Measurements from ENCODE around the gene PARL.
A peak's percentile ranks its signal among the peaks of the same experiment; 100 is the strongest.
"Not testable (repeated sequence)": the region's sequence is repeated elsewhere in the genome, so short reads cannot be mapped to it uniquely, and the experiment has no call there.

The PARL gene

DNA sequence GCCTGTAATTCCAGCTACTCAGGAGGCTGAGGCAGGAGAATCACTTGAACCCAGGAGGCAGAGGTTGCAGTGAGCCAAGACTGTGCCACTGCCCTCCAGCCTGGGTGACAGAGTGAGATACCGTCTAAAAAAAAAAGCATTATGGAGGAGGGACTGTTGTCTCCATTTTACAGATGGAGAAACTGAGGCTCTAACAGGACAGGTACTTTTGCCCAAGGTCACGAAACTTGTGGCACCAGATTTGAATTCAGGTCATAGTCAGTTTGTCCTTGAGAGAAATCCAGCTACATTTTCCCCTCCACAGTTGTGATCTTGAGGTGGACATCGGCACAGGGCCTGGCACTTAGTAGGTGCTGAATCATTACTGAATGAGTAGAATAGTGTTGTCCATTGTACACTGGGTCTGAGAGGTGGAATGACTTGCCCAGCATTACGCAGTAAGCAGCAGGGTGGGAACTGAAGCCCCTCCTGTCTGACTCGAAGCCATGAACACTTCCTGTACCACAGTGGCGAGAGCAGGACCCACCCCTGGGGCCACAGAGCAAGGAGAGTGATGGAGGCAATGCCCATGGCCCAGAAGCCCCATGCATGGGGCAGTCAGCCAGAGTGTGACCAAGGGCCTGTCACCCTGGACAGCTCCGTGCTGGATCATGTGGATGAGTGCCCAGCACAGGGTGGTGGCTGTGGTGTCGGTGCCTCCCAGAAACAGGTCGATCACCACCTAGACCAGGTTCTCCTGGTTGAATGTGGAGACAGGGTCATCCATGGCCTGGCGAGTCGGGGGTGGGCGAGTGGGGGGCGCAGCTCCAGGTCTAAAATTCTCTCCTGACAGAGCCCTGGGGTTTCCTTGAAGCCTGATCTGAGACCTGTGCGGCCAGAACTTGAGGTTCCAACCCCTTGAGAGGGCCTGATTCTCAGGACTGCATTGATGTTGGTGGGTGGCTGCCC, 20.4 kb upstream of the PARL start:
- DNase-seq (ENCODE audit: low read depth in 2 of 2), result no peak

- no peak for DNase-seq (ENCODE audit: low read depth in 2 of 2)
Measured at GRCh38 chr3:183898028-183898431, 13.3 kb upstream of the PARL start.

GRCh38 chr3:183897606-183898005, 12.9 kb upstream of the PARL start:
- DNase-seq (ENCODE audit: low read depth in 2 of 2), result no peak

- DNase-seq (ENCODE audit: low read depth in 2 of 2), result no peak
Measured at GRCh38 chr3:183896610-183897009, 11.9 kb upstream of the PARL start.

- DNase-seq (ENCODE audit: low read depth in 2 of 2), result no peak
Measured at GRCh38 chr3:183896184-183896583, 11.5 kb upstream of the PARL start.

GRCh38 chr3:183895774-183896173, 11.1 kb upstream of the PARL start:
- no peak for DNase-seq (ENCODE audit: low read depth in 2 of 2)

- DNase-seq (ENCODE audit: low read depth in 2 of 2), result peak; percentile 18 to 27
Measured at GRCh38 chr3:183895296-183895695, 10.6 kb upstream of the PARL start.

DNA sequence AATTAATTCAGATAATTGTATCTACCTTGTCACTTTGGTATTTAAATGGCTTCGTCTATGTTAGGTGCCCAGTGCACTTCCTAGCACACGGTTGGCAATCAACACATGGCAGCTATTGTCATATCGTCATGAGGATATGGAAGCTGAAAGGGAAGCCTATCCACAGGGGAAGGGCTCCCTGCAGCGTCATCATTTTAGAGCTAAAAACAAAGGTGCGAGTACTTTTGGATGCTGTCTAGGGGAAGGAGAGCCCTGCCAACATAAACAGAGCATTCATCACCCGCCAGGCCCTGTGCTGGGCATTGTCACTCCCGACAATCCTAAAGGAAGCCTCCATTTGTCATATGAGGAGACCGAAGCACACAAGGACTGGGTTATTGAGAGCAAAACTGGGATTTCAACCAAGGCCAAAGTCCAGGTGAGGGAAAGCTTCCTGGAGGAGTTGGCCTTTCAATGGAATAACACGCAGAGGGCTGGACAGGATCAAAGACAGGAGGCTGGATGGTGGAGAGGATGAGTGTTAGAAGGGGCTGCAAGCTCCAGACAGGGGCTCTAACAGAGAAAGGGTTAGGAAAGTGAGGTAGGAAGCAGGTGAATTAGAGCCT, 8.0 kb upstream of the PARL start:
- DNase-seq (ENCODE audit: low read depth in 2 of 2), result no peak

DNA sequence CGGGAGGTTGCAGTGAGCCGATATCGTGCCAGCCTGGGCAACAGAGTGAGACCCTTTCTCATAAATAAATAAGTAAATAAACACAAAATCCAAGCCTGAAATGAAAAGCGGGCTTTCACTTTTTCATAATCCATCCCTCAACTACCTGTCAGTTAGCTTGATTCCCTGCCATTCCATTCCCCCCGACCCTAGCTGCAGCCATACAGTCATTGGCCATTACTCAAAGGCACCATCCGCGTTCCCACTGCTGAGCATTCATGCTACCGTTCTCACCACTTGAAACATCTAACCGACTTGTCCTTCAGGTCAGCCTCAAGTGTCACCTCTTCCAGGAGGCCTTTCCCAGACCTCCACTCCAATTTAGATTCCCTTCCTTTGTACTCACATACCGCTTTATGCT, 1.1 kb upstream of the PARL start:
- no peak for DNase-seq (ENCODE audit: low read depth in 2 of 2)

- no peak for DNase-seq (ENCODE audit: low read depth in 2 of 2)
Measured at GRCh38 chr3:183884097-183884426, 618 bp downstream of the PARL start.

DNA sequence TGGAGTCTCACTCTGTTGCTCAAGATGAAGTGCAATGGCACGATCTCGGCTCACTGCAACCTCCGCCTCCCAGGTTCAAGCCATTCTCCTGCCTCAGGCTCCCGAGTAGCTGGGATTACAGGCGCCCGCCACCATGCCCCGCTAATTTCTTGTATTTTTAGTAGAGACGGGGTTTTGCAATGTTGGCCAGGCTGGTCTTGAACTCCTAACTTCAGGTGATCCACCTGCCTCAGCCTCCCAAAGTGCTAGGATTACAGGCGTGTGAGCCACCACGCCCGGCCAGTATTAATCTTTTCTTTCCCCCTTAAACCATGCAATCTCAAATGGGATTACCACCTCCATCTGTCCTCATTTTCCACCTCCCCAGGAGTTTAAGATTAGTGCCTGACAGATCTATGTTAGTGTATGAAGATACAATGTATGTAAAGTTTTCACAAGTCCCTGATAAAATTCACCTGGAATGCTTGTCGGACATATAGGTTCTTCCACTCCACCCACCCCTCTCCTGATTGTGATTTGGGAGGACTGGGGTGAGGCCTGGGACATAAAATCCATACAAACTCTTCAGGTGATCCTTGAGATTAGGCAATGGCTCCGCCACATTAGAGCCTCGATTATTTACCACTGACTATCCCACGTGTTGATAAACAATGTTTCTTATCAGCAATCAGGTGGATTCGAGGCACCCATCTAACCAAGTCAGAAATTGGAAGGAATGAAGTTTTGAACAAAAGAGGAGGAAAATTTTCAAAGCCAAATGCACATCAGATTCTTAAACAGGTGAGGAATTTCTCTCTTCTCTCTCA, 1.2 kb downstream of the PARL start:
- DNase-seq (ENCODE audit: low read depth in 2 of 2), result no peak

DNA sequence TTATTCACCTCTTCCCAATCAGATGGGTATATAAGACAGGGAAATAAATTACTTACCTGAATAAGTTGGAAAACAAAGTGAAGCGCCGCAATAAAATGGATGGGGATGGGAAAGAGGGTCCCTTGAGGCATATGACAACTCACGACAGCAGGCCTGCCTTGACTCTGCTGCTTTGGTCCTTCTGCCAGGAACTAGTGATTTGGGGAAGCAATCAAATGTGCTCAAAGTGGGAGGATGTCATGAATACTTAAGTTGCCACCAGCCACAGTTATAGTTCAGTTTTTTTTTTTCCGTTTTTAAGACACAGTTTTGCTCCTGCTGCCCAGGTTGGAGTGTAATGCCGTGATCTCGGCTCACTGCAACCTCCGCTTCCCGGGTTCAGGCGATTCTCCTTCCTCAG, 4.6 kb downstream of the PARL start:
- DNase-seq (ENCODE audit: low read depth in 2 of 2), result no peak

GRCh38 chr3:183879243-183879642, 5.4 kb downstream of the PARL start:
- no peak for DNase-seq (ENCODE audit: low read depth in 2 of 2)

DNA sequence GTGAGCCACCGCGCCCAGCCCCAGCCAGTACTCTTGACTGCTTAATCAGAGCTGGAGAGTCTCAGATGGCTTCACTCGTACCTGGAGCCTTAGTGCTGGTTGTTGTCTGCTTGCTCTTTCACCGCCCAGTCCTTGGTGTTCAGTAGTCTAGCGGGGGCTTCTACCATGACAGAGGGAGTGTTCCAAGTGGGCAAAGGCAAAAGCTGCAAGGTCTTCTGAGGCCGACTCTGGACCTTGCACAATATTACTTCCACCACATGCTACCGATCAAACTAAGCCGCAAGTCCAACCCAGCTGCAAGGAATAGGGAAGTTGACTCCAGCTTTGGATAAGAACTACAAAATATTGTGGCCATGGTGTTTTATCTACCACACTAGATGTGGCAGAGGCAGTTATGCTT, 6.6 kb downstream of the PARL start:
- DNase-seq (ENCODE audit: low read depth in 2 of 2), result no peak

DNA sequence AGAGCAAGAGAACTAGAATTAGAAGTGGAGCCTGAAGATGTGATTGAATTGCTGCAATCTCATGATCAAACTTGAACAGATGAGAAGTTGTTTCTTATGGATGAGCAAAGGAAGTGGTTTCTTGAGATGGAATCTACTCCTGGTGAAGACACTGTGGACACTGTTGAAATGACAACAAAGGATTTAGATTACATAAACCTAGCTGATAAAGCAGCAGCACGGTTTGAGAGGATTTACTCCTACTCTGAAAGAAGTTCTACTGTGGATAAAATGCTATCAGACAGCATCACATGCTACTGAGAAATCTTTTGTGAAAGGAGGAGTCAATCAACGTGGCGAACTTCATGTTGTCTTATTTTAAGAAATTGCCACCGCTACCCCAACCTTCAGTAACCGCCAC, 7.5 kb downstream of the PARL start:
- DNase-seq (ENCODE audit: low read depth in 2 of 2), result not testable (repeated sequence)

GRCh38 chr3:183875411-183875810, 9.3 kb downstream of the PARL start:
- no peak for DNase-seq (ENCODE audit: low read depth in 2 of 2)

- DNase-seq (ENCODE audit: low read depth in 2 of 2), result no peak
Measured at GRCh38 chr3:183873914-183874313, 10.8 kb downstream of the PARL start.

DNA sequence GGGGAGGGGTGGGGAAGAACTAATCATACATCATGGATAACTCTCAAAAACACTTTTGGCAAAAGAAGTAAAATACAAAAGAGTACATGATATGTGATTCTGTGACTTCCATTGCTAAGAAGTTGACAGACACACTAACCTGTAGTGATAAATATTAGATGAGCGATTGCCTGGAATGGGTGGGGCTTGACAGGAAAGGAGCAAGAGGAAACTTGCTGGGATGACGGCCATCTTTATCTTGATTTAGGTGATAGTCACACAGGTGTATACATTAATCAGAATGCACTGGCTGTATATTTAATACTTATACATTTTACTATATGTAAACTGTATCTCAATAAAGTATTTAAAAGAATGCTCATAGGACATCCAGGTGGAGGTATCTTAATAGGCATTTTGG, 13.1 kb downstream of the PARL start:
- no peak for DNase-seq (ENCODE audit: low read depth in 2 of 2)

DNA sequence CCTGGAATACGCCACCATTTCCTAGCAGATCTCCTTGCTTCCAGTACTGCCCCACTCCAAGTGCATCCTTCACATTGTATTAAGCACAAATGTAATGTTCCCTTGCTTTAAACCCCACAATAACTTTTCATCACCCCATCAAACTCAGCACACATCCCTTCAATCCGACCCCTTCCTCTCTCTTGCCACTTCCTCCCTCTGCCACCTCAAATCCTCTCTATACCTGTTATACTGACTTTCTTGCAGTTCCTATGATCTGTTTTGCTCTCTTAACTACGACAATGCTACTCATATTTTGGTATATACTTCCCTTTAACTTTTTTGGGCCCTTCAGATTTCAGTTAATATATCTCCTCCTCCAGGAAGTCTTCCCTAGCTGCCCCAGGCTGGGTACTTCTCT, 14.1 kb downstream of the PARL start:
- no peak for DNase-seq (ENCODE audit: low read depth in 2 of 2)

- no peak for DNase-seq (ENCODE audit: low read depth in 2 of 2)
Measured at GRCh38 chr3:183868796-183869195, 15.9 kb downstream of the PARL start.

DNA sequence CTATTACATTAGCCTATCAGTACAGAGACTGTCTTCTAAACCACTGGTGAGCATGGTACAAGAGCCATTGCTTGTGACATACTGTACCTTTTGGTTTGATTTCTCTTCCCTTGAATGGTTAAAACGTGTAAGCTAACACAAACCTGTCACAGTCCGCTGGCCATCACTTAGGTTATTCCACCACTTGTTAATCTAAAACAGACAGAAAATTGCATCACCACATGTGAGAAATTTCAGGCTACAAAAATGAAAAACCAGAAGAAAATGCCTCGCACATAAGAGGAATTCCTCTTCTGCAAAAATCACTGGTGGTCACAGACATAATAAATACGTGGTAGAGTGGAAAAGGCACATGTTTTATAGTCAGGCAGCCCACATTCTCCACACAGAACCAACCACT, 22.1 kb downstream of the PARL start:
- DNase-seq (ENCODE audit: low read depth in 2 of 2), result no peak

- no peak for DNase-seq (ENCODE audit: low read depth in 2 of 2)
Measured at GRCh38 chr3:183857863-183858262, 26.8 kb downstream of the PARL start.
